Measurements from ENCODE around the gene TMEM222.

Gene TMEM222

GRCh38 chr1:27379564-27380122 lies 57.7 kb downstream of the TMEM222 start:
- TF ChIP-seq EZH2 (IDR thresholded peaks at IDR 0.05; ENCODE audit: borderline replicate concordance, low read depth, low read length, severe bottlenecking) (no peak), CTCF (IDR thresholded peaks at IDR 0.05; ENCODE audit: borderline replicate concordance, extremely low read depth, low read length, poor library complexity, severe bottlenecking) (no peak)
- DNase-seq (no peak), ATAC-seq (ENCODE audit: insufficient read depth, low read depth) (no peak)
- Histone ChIP-seq H3K27ac (ENCODE audit: low read length) (no peak overlapping the region), H3K4me3 (ENCODE audit: low read depth in 1 of 2, low read length in 2 of 2) (no peak overlapping the region), H3K36me3 (ENCODE audit: insufficient read depth, low read length) (no peaks in the 10 kb centered on the region), H2AFZ (ENCODE audit: low read depth, low read length) (no peak overlapping the region), H3K9me3 (ENCODE audit: insufficient read depth, low read length, severe bottlenecking) (no peaks in the 10 kb centered on the region), H3K79me2 (ENCODE audit: insufficient read depth, low read length) (no peaks in the 10 kb centered on the region), H3K27me3 (ENCODE audit: insufficient read depth, low read length, poor library complexity) (no peaks in the 10 kb centered on the region), H3K4me2 (ENCODE audit: insufficient read depth, low read length) (no peak overlapping the region), H3K4me1 (ENCODE audit: insufficient read depth, low read length) (no peaks in the 10 kb centered on the region), H3K9ac (ENCODE audit: low read depth, low read length) (no peak overlapping the region), H4K20me1 (ENCODE audit: insufficient read depth, low read length) (no peaks in the 10 kb centered on the region)

- DNase-seq (no peak), ATAC-seq (ENCODE audit: insufficient read depth, low read depth) (no peak)
- Histone ChIP-seq H3K79me2 (ENCODE audit: insufficient read depth, low read length) (no peaks in the 10 kb centered on the region), H3K9me3 (ENCODE audit: insufficient read depth, low read length, severe bottlenecking) (no peaks in the 10 kb centered on the region), H3K4me3 (ENCODE audit: low read depth in 1 of 2, low read length in 2 of 2) (no peak overlapping the region), H3K27me3 (ENCODE audit: insufficient read depth, low read length, poor library complexity) (no peaks in the 10 kb centered on the region), H3K9ac (ENCODE audit: low read depth, low read length) (no peak overlapping the region), H3K27ac (ENCODE audit: low read length) (no peak overlapping the region), H3K4me2 (ENCODE audit: insufficient read depth, low read length) (no peak overlapping the region), H4K20me1 (ENCODE audit: insufficient read depth, low read length) (no peaks in the 10 kb centered on the region), H3K36me3 (ENCODE audit: insufficient read depth, low read length) (no peaks in the 10 kb centered on the region), H2AFZ (ENCODE audit: low read depth, low read length) (no peak overlapping the region), H3K4me1 (ENCODE audit: insufficient read depth, low read length) (no peaks in the 10 kb centered on the region)
- no peak for TF ChIP-seq EZH2 (IDR thresholded peaks at IDR 0.05; ENCODE audit: borderline replicate concordance, low read depth, low read length, severe bottlenecking)
- TF ChIP-seq CTCF (IDR thresholded peaks at IDR 0.05; ENCODE audit: borderline replicate concordance, extremely low read depth, low read length, poor library complexity, severe bottlenecking) = no peak
These were observed 58.3 kb downstream of the TMEM222 start for GRCh38 chr1:27380224-27380623.

- no peak for TF ChIP-seq CTCF (IDR thresholded peaks at IDR 0.05; ENCODE audit: borderline replicate concordance, extremely low read depth, low read length, poor library complexity, severe bottlenecking)
- TF ChIP-seq EZH2 (IDR thresholded peaks at IDR 0.05; ENCODE audit: borderline replicate concordance, low read depth, low read length, severe bottlenecking) = no peak
These were observed 59.1 kb downstream of the TMEM222 start for GRCh38 chr1:27380766-27381733.

More at GRCh38 chr1:27380766-27381733, 59.1 kb downstream of the TMEM222 start:
- no peak overlapping the region for H3K4me2 ChIP-seq (ENCODE audit: insufficient read depth, low read length)
- H2AFZ ChIP-seq (ENCODE audit: low read depth, low read length) = no peak overlapping the region
- ATAC-seq (ENCODE audit: insufficient read depth, low read depth) = no peak
- H3K4me3 ChIP-seq (ENCODE audit: low read depth in 1 of 2, low read length in 2 of 2) = no peak overlapping the region
- no peaks in the 10 kb centered on the region for H3K9me3 ChIP-seq (ENCODE audit: insufficient read depth, low read length, severe bottlenecking)
- no peaks in the 10 kb centered on the region for H3K4me1 ChIP-seq (ENCODE audit: insufficient read depth, low read length)
- H3K27me3 ChIP-seq (ENCODE audit: insufficient read depth, low read length, poor library complexity) = no peaks in the 10 kb centered on the region
- H3K27ac ChIP-seq (ENCODE audit: low read length) = no peak overlapping the region
- H4K20me1 ChIP-seq (ENCODE audit: insufficient read depth, low read length) = no peaks in the 10 kb centered on the region
- no peaks in the 10 kb centered on the region for H3K36me3 ChIP-seq (ENCODE audit: insufficient read depth, low read length)
- H3K79me2 ChIP-seq (ENCODE audit: insufficient read depth, low read length) = no peaks in the 10 kb centered on the region
- no peak for DNase-seq
- H3K9ac ChIP-seq (ENCODE audit: low read depth, low read length) = no peak overlapping the region
